GM18519 (cell line): ENCODE data around the gene ORAI3.

Experiments
- ATAC-seq: cut with Tn5 transposase; IDR thresholded peaks from one replicate; pipeline ENCODE4 v1.9.1; 2021; ENCODE audit warnings: mild to moderate bottlenecking, moderate library complexity; ENCODE audit not compliant: unreplicated experiment, low FRiP score

Gene ORAI3

GRCh38 chr16:30966033-30966619, 17.3 kb downstream of the ORAI3 start:
- no peak for ATAC-seq

GRCh38 chr16:30967795-30968194, 18.9 kb downstream of the ORAI3 start:
- no peak for ATAC-seq

GRCh38 chr16:30969246-30969842, 20.5 kb downstream of the ORAI3 start:
- ATAC-seq, result no peak

GRCh38 chr16:30971298-30971697, 22.4 kb downstream of the ORAI3 start:
- ATAC-seq, result no peak

- no peak for ATAC-seq
Measured at GRCh38 chr16:30972872-30973271, 24.0 kb downstream of the ORAI3 start.

GRCh38 chr16:30974348-30974747, 25.5 kb downstream of the ORAI3 start:
- no peak for ATAC-seq

- ATAC-seq, result no peak
Measured at GRCh38 chr16:30976486-30976885, 27.6 kb downstream of the ORAI3 start.

- ATAC-seq, result no peak
Measured at GRCh38 chr16:30977502-30977901, 28.6 kb downstream of the ORAI3 start.

- no peak for ATAC-seq
Measured at GRCh38 chr16:30979170-30980022, 30.5 kb downstream of the ORAI3 start.

- no peak for ATAC-seq
Measured at GRCh38 chr16:30980023-30980371, 31.1 kb downstream of the ORAI3 start.

- ATAC-seq, result no peak
Measured at GRCh38 chr16:30980434-30980833, 31.6 kb downstream of the ORAI3 start.

- ATAC-seq, result no peak
Measured at GRCh38 chr16:30980959-30981358, 32.1 kb downstream of the ORAI3 start.

- no peak for ATAC-seq
Measured at GRCh38 chr16:30982548-30983288, 33.9 kb downstream of the ORAI3 start.

- ATAC-seq, result no peak
Measured at GRCh38 chr16:30983289-30983889, 34.5 kb downstream of the ORAI3 start.

GRCh38 chr16:30983898-30984610, 35.2 kb downstream of the ORAI3 start:
- ATAC-seq, result no peak

GRCh38 chr16:30984669-30985400, 36.0 kb downstream of the ORAI3 start, which contains the start of gene HSD3B7:
TSS of gene HSD3B7 (plus strand) at chr16:30985207. CDS start at chr16:30985659, 452 bp downstream.
- no peak for ATAC-seq

- no peak for ATAC-seq
Measured at GRCh38 chr16:30985401-30986128, 36.7 kb downstream of the ORAI3 start.

GRCh38 chr16:30986129-30986991, 37.5 kb downstream of the ORAI3 start:
- no peak for ATAC-seq
